ENCODE data around the gene BICD1. TPM values are rescaled to one million over a fixed set of nuclear protein-coding genes. Genes with fewer than 3 reads are reported as not detected.
A peak's percentile ranks its signal among the peaks of the same experiment; 100 is the strongest.

BICD1 gene
- total RNA-seq, 6 experiments from 2014 or later: 24.5 to 36.6 (median 32.4) TPM

DNA sequence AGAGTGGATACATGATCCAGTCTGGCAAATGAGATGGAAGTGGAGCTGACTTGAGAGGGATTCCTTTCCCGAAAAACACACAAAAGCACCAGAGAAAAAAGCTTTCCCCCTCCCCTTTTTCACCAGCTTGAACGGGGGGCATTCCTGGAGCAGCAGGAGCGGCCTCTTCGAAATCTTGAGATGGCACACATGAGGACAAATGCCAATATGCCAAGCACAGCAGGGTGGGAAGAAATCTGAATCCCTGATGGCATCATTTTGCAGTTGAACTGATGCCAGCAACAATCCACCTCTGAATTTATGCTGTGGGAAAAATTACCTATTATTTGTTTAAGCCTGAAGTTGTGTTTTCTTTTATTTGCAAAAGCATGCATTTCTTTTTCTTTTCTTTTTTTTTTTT lies 29.7 kb upstream of the BICD1 start:
- TF ChIP-seq, protein P1, sequence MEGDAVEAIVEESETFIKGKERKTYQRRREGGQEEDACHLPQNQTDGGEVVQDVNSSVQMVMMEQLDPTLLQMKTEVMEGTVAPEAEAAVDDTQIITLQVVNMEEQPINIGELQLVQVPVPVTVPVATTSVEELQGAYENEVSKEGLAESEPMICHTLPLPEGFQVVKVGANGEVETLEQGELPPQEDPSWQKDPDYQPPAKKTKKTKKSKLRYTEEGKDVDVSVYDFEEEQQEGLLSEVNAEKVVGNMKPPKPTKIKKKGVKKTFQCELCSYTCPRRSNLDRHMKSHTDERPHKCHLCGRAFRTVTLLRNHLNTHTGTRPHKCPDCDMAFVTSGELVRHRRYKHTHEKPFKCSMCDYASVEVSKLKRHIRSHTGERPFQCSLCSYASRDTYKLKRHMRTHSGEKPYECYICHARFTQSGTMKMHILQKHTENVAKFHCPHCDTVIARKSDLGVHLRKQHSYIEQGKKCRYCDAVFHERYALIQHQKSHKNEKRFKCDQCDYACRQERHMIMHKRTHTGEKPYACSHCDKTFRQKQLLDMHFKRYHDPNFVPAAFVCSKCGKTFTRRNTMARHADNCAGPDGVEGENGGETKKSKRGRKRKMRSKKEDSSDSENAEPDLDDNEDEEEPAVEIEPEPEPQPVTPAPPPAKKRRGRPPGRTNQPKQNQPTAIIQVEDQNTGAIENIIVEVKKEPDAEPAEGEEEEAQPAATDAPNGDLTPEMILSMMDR (IDR thresholded peaks at IDR 0.05): no peak
- no peak overlapping the region for H3K4me3 Mint-ChIP-seq
- 0 out of 2 replicates have a peak, but pooled peaks cover 5% of the 10 kb centered on the region for H3K36me3 Mint-ChIP-seq (ENCODE audit: low read depth)
- no peaks in the 10 kb centered on the region for H3K4me1 Mint-ChIP-seq (ENCODE audit: low read depth)
- no peak overlapping the region for H3K27ac Mint-ChIP-seq
- peaks cover 3% of the 10 kb centered on the region for H3K27me3 Mint-ChIP-seq (ENCODE audit: insufficient read depth)
- DNase-seq: no peak
- H3K9me3 Mint-ChIP-seq: peaks cover 7% of the 10 kb centered on the region

DNA sequence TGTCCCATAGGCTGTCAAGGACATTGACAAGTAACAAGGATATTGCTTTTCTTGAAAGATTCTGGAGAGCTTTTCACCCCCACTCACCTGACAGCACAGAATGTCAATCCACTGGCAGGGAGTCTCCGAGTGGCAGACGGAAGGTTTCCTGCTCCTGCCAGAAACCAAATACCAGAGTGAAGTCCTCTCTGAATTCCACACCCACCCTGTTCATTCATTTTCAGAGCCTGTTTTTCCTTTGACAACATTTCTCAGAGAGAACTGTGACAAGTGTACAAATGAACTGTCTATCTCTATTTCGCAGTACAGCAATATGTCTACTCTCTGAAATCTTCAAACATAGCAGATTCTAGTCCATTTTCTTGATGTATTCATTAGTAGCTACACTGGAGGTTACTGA lies 26.2 kb upstream of the BICD1 start:
- Mint-ChIP-seq H3K27ac (no peak overlapping the region), H3K27me3 (ENCODE audit: insufficient read depth) (peaks cover 4% of the 10 kb centered on the region), H3K4me3 (no peak overlapping the region), H3K9me3 (no peaks in the 10 kb centered on the region), H3K4me1 (ENCODE audit: low read depth) (peaks cover 17% of the 10 kb centered on the region), H3K36me3 (ENCODE audit: low read depth) (no peaks in the 10 kb centered on the region)
- TF ChIP-seq, protein P1 (IDR thresholded peaks at IDR 0.05): no peak
- no peak for DNase-seq

DNA sequence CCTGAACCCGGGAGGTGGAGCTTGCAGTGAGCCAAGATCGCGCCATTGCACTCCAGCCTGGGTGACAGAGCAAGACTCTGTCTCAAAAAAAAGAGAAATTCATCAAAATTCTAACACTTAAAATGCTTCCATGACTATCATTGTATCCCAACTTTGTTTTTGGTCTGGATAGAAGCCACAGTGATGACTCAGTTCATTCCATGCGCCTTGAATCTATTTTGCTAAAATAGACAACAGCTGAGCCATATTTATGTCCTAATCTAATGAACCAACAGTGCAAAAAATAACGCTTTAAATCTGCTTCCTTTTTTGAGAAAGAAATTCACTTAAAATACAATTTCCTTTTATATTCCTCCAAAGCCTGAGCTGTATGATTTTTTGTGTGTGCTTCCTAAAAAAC lies 23.2 kb upstream of the BICD1 start:
- Mint-ChIP-seq H3K27me3 (ENCODE audit: insufficient read depth) (peaks cover 4% of the 10 kb centered on the region; the same call in 1 of the 2 replicates), H3K27ac (peak overlapping the region; percentile 18; the same call in 1 of the 2 replicates), H3K36me3 (ENCODE audit: low read depth) (no peaks in the 10 kb centered on the region), H3K4me3 (peak overlapping the region; percentile 9; the same call in 1 of the 2 replicates), H3K4me1 (ENCODE audit: low read depth) (peaks cover 17% of the 10 kb centered on the region), H3K9me3 (no peaks in the 10 kb centered on the region)
- peak; percentile 82 for DNase-seq
- TF ChIP-seq, protein P1 (IDR thresholded peaks at IDR 0.05): no peak

DNA sequence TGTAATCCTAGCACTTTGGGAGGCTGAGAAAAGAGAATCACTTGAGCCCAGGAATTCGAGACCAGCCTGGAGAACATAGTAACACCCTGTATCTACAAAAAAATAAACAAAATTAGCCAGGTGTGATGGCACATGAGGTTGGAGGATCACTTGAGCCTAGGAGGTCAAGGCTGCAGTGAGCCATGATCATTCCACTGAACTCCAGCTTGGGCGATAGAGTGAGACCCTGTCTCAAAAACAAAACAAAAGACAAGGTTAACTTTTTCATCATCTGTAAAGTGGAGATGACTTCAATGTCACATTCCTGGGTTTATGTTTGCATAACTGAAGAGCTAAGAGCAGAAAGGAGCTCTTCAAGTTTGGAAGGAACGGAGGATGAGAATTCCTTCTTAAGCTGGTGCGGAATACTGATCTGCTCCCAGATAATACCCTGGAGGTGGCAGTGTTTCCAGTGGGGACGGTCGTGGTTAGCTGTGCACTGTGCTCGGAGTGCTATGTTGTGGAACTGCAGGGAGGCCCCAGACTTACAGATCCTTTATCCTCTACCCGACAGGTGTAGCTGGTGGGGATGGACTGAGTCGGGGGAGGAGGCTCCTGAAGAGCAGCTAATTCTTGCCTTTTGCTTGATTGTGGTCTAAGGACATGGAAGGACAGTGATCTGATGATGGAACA lies 22.5 kb upstream of the BICD1 start:
- peaks cover 21% of the 10 kb centered on the region for H3K4me1 Mint-ChIP-seq (ENCODE audit: low read depth)
- no peaks in the 10 kb centered on the region for H3K9me3 Mint-ChIP-seq
- no peak for DNase-seq
- H3K36me3 Mint-ChIP-seq (ENCODE audit: low read depth): no peaks in the 10 kb centered on the region
- peaks cover 3% of the 10 kb centered on the region; the same call in 1 of the 2 replicates for H3K27me3 Mint-ChIP-seq (ENCODE audit: insufficient read depth)
- H3K4me3 Mint-ChIP-seq: peak overlapping the region; percentile 9; the same call in 1 of the 2 replicates
- H3K27ac Mint-ChIP-seq: peak overlapping the region; percentile 18; the same call in 1 of the 2 replicates
- TF ChIP-seq, protein P1 (IDR thresholded peaks at IDR 0.05): no peak

DNA sequence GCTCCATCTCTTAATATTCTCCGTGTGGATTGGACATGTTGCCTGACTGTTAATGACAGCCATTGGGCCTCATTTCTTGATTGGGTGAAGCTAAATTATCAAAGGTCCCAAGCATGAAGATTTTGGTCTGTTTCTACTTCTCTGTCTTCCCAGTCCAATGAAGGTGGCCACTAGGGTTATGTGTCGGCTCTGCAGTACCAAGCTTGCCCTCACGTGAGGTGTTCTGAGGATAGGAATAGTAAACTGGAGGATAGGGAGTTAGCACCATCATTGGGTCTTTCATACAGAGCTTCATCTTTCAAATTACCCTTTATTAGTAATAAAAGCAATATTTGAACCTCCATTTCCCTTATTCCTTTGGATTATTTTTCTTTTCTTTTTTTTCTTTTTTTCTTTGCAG lies 21.9 kb upstream of the BICD1 start:
- no peak for DNase-seq
- TF ChIP-seq, protein P1 (IDR thresholded peaks at IDR 0.05): no peak
- H3K27ac Mint-ChIP-seq: no peak overlapping the region
- H3K36me3 Mint-ChIP-seq (ENCODE audit: low read depth): no peaks in the 10 kb centered on the region
- H3K27me3 Mint-ChIP-seq (ENCODE audit: insufficient read depth): peaks cover 1% of the 10 kb centered on the region; the same call in 1 of the 2 replicates
- H3K4me3 Mint-ChIP-seq: no peak overlapping the region
- peaks cover 27% of the 10 kb centered on the region for H3K4me1 Mint-ChIP-seq (ENCODE audit: low read depth)
- no peaks in the 10 kb centered on the region for H3K9me3 Mint-ChIP-seq
